ENCODE data around the gene GAGE10.
"Not testable (repeated sequence)": the region's sequence is repeated elsewhere in the genome, so short reads cannot be mapped to it uniquely, and the experiment has no call there.

Gene GAGE10

GRCh38 chrX:49331282-49331681 is 27.8 kb downstream of the GAGE10 start, which contains the start of gene GAGE13:
Gene GAGE13, plus strand, starts transcription at chrX:49331582. Its CDS starts 1,156 bp downstream, at chrX:49332738.
- H3K4me3 ChIP-seq (ENCODE audit: low read depth, low read length); H3K27me3 ChIP-seq (replicated peaks); DNase-seq; in situ Hi-C loops (cut with HindIII; ENCODE audit: low pct_ligation_motif_present, low sequenced_read_pairs); H3K36me3 ChIP-seq (replicated peaks); H3K27ac ChIP-seq: not testable (repeated sequence)

GRCh38 chrX:49331841-49332240 is 28.4 kb downstream of the GAGE10 start:
- H3K36me3 ChIP-seq (replicated peaks); in situ Hi-C loops (cut with HindIII; ENCODE audit: low pct_ligation_motif_present, low sequenced_read_pairs); DNase-seq; H3K27me3 ChIP-seq (replicated peaks); H3K4me3 ChIP-seq (ENCODE audit: low read depth, low read length); H3K27ac ChIP-seq: not testable (repeated sequence)

GRCh38 chrX:49341449-49341848 is 38.0 kb downstream of the GAGE10 start:
- in situ Hi-C loops (cut with HindIII; ENCODE audit: low pct_ligation_motif_present, low sequenced_read_pairs); H3K27me3 ChIP-seq (replicated peaks); H3K4me3 ChIP-seq (ENCODE audit: low read depth, low read length); H3K36me3 ChIP-seq (replicated peaks); H3K27ac ChIP-seq; DNase-seq: not testable (repeated sequence)

GRCh38 chrX:49344496-49345175 is 41.2 kb downstream of the GAGE10 start:
- H3K27ac ChIP-seq; H3K36me3 ChIP-seq (replicated peaks); in situ Hi-C loops (cut with HindIII; ENCODE audit: low pct_ligation_motif_present, low sequenced_read_pairs); DNase-seq; H3K4me3 ChIP-seq (ENCODE audit: low read depth, low read length); H3K27me3 ChIP-seq (replicated peaks): not testable (repeated sequence)

- H3K27me3 ChIP-seq (replicated peaks); H3K4me3 ChIP-seq (ENCODE audit: low read depth, low read length); in situ Hi-C loops (cut with HindIII; ENCODE audit: low pct_ligation_motif_present, low sequenced_read_pairs); H3K36me3 ChIP-seq (replicated peaks); H3K27ac ChIP-seq; DNase-seq: not testable (repeated sequence)
Measured at GRCh38 chrX:49345402-49345801, 42.0 kb downstream of the GAGE10 start.

- H3K36me3 ChIP-seq (replicated peaks); in situ Hi-C loops (cut with HindIII; ENCODE audit: low pct_ligation_motif_present, low sequenced_read_pairs); H3K4me3 ChIP-seq (ENCODE audit: low read depth, low read length); H3K27ac ChIP-seq; DNase-seq; H3K27me3 ChIP-seq (replicated peaks): not testable (repeated sequence)
Measured at GRCh38 chrX:49346150-49346549, 42.7 kb downstream of the GAGE10 start.

All from brain microvascular endothelial cell (primary cell).